SKM-1 (cell line): ENCODE results near the gene SMG6.
"Not testable (repeated sequence)": the region's sequence is repeated elsewhere in the genome, so short reads cannot be mapped to it uniquely, and the experiment has no call there.

Experiments used
- DNase-seq: peaks from one replicate; lab custom pipeline; 2025; ENCODE audit not compliant: unreplicated experiment; lab: John Stamatoyannopoulos, UW

Gene SMG6

DNA sequence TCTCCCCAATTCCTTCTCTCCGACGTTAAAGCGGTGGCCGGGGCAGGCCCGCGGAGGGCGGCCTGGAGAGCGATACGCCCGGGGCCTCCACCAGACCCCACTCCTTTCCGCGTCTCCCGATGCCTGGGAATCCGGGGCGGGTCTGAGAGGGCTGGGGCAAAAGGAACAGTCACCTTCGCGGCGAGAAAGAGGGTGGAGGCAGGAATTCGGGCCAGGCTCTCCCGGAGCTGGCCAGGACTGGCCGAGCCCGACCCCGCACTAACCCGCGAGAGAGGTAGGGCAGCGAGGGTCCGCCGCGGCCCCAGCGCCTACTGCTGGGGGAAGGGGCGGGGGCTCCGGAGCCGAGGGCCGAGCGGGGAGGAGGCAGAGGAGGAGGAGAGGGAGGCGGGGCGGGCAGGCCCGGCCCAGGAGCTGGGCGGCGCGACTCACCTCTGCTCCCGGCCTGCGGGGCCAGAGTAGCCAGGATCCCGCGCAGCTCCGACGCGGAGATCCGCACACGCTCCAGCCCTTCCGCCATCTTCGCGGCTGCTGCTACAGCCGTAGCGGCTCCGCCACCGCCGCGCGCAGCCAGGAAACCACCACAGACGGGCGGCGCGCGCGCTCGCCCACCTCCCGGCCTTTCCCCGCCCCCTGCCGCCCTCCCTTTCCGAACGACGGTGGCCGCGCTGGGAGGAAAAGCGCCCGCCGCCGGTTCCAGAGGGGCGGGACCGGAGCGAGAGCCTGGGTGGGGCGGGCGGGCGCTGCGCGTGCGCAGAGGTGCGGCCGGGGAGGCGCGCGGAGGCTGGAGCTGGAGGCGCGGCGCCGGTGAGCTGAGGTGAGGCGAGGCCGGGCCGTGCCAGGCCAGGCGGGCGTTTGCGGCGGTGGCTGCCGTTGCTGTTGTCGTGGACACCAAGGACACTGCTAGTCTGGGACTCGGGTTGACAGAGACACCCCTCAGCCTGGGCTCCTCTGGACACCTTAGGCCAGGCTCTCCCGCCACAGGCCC, at the start of gene SMG6, which contains the start of gene SRR:
Gene SMG6, minus strand, starts transcription at position 582 of the 985 bp plus-strand sequence. Its CDS starts 65 bp downstream, at position 517.
Gene SRR, plus strand, starts transcription at position 747 of the 985 bp plus-strand sequence. CDS start 11,611 bp downstream, outside the sequence.
- peak; percentile 49 for DNase-seq

DNA sequence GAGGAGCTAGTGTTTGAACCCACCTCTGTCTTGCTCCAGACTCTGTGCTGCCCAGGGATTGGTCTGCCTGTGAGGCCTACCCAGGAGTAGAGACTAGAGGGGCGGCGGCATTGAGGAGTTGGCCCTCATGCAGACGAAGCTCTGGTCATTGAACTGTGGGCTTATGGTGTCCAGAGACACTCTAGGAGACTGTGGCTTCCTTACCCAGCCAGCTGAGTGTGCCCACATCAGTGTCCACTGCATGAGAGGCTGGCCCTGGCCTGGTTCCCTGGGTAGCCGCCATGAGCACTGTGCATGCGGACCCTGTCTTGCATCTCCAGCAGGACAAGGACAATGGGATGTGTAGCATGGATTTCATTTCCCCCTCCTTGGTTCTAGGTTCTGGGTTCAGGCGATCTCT, 47.7 kb upstream of the SMG6 start:
- DNase-seq, result no peak

DNA sequence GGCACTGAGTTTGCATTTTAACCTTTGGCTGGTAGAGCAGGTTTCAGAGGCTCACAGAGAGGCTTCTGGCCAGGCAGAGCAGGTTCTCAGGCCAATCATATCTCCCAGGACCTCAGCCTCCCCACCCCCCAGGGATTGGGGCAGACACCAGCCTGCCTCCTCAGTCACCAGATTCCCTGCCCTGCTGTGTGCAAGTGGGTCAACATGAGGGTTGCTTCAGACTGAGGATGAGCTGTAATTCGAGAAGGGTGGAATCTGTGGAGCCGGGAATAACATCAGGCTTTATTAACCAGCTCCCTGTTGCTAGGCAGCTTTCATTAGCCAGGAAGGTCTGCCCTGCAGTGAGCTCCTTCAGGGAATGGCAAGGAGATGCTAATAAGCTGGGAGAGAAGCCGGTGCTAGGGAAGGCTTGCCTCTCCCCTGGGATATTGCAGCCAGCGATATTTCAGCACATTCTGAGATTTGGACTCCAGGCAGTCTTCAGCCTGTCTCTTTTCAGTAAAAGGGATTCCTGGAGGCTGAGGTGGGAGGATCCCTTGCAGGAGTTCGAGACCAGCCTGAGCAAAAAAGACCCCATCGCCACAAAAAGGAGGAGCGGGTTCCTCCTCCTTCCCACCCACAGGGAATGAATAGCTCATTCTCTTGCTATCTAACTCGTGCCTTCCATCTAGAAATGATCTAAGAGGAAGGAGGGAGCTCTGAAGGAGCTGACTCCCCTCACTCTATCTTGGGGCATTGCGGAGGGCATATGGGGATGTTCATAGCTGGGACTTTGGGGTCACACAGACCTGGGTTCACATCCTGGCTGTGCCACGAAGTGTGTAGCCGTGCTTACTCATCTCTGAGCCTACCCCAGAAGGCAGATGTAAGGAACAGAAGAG, 44.5 kb upstream of the SMG6 start:
- no peak for DNase-seq

DNA sequence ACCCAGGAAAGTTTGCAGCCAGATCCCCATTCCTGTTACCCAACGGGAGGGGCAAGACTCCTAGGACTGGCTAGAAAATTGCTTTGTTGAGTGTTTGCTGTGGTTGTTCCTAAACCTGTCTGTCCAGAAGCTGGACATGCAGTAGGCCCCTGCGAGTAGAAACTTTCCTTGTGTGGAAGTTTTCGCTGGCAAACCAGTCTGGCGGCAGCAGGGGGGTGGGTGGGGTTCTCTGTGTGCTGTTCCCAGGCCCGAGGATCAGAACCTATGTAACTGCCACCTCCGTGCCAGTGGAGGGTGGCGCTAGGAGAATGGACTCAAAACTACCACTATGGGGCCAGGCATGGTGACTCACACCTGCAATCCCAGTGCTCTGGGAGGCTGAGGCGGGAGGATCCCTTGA, 42.9 kb upstream of the SMG6 start:
- DNase-seq, result no peak

DNA sequence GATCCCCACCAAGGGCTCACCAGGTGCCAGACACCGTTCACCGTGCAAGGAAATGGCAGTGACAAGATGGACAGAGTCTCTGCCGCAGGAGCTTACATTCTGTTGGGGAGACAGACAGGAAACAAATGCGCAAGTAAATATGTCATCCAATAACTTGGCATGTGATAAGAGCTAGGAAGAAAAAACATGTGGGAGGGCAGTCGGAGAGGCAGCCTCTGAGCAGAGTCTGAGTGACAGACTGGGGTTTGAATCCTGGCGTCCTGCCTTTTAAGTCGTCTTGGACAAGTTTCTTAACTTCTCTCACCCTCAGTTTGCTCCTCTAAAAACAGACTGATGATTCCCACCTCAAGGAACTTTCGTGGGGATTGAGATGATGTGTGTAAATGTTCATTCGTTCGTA, 40.9 kb upstream of the SMG6 start:
- no peak for DNase-seq

DNA sequence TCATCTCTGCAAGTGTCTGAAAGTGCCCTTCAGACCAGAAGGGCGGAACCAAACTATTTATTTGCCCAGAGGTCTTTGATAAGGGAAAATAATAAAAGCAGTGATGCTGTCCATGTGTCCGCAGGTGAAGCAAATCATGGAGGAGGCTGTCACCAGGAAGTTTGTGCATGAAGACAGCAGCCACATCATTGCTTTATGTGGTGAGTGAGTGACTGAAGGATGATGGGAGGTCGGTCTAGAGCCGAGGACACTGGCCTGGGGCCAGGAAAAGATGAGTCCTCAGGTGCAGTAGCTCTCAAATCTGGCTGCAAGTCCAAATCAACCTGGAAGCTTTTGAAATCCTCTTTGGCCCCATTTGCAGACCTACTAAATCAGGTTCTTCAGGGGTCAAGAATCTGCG, 39.8 kb upstream of the SMG6 start:
- no peak for DNase-seq

DNA sequence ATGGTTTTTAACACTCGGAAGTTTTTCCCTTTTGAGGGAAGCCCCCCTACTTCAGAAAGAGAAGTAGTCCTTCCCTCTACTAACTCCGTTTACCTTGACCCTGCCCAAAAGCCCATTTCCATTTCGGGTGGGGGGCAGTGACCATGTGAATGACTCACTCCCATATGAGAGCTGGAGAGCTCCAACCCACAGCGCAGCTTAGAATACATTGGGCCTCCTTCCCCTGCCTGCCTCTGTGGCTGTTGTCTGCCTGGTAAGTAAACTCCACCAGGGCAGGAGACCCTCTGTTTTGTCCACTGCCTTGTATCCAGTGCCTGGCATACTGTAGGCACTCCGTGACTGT, 34.7 kb upstream of the SMG6 start:
- DNase-seq, result no peak

DNA sequence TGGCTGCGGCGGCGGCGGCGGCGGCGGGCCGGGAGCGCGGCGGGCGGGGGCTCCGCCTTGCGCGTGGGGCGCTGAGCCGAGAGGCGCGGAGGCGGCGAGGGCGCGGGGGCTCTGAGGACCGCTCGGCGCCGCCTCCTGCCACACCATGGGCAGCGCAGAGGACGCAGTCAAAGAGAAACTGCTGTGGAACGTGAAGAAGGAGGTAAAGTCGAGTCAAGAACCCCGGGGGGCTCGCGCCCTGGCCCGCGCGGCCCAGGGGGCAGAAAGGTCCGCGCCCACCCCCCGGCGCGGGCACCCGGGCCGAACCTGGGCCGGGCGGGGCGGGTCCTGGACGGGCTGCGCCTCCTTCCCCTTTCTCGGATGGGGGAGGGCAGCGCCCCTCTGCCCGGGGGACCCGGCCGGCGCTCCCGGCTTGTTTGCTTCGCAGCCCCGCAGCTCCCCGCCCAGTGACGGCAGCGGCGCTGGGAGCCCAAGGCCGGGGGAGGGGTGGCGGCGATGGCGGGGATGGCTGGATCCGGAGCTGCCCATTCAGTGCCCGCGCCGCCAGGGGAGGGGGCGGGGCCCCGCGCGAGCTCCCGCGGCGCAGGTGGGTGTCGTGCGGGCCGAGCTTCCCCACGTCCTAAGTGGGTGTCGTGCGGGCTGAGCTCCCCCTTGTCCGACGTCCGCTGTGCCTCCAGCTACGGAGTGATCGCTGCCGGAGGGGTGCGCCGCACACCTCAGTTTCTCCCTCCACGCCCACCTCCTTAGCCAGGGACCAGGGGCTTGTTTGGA, 34.1 kb upstream of the SMG6 start:
- no peak for DNase-seq

DNA sequence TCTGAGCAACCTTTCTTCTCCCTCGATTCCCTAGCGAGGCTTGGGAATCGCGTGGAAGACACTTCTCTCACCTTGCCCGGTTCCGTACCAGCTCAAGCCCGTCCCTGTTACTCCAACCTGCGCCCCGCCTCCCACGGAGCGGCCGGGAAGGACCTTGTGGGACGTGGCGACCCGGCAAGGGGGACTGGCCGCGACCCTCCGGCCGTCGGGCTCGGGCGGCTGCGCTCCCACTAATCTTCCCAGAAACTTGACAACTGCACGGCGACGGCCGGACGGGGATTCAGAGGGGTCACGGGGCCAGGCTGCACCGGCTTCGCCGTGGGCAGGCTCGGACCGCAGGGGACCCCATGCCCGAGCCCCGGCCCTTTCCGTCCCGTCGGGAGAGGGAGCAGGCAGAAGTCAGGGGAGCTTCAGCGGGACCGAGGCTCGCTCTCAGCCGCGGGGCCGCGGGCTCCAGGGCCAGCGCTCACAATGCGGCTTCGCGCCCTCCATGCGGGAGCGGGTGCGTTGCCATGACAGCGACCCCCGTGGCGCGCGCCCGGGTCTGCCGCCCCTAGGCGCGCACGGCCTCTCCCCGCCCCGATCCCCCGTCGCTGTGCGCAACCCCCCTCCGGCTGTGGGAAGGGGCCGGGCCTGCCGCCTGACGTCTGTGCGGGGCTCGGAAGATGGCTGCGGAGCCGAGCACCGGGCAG, 33.4 kb upstream of the SMG6 start, which contains the start of gene SGSM2:
Gene SGSM2, plus strand, starts transcription at position 650 of the 692 bp plus-strand sequence. CDS start 188 bp downstream, outside the sequence.
- no peak for DNase-seq

DNA sequence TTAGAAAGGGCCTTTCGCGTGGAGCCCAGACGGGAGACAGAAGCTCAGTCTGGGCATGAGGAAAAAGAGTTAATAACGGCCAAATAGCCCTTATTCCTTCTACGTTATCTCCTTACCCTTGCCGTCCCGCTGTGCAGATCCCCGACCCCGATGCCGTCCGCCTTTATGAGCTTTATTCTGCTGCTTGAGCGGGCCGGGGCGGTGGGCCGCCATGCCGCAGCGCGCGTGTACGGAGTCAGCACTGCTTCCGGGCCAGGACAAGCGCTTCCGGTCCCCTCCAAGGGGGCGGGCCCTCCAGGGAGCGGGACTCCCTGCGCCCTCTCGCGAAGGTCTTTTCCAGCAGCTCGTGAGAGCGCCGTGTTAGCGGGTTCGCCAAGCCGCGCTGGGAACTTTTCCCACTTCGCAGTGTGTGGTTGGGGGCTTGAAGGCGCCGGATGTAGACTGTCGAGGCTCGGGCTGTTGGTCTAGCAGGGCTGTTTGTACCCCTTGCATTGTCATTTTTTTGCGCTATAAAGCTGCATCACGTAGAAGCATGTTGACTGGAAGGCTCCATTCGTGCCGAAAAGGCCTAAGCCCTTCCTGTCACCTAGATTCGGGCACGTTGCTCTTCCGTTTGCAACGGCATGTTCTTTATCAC, 32.7 kb upstream of the SMG6 start, which contains the start of gene TSR1:
Gene TSR1, minus strand, starts transcription at position 243 of the 637 bp plus-strand sequence. Its CDS starts 30 bp downstream, at position 213.
- DNase-seq, result peak; percentile 34

DNA sequence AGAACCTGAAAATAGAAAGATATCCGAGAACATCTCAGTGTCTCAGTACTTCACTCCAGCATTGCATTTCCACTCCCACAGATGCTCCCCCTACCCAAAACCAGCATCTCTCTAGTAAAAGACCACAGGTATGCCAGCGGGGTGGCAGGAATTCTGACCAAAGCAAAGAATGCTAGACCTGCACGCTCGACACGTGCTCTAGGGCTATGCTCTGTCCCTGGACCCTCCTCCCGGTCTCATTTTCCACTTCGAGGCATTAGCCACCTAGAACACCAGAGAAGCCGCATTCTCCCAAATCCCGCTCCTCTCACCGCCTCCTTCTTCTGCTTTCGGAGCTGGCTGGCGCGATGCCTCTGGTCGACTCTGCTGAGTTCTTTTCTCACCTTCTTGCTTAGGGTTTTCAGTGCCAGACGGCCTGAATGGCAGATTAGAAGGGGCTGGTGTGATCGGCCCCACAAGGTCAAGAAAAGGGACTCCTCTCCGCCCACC, 32.2 kb upstream of the SMG6 start:
- no peak for DNase-seq

DNA sequence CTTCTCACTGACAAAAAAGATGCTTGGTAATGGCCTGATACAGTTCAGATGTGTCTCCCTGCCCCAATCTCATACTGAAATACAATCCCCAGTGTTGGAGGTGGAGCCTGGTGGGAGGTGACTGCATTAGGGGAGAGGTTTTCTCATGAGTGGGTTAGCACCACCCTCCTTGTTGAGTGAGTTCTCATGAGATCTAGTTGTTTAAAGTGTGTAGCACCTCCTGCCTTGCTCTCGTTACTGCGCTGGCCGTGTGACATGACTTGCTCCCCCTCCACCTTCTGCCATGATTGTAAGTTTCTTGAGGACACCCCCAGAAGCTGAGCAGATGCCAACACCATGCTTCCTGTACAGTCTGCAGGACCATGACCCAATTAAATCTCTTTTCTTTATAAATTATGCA, 27.7 kb upstream of the SMG6 start:
- DNase-seq, result no peak

DNA sequence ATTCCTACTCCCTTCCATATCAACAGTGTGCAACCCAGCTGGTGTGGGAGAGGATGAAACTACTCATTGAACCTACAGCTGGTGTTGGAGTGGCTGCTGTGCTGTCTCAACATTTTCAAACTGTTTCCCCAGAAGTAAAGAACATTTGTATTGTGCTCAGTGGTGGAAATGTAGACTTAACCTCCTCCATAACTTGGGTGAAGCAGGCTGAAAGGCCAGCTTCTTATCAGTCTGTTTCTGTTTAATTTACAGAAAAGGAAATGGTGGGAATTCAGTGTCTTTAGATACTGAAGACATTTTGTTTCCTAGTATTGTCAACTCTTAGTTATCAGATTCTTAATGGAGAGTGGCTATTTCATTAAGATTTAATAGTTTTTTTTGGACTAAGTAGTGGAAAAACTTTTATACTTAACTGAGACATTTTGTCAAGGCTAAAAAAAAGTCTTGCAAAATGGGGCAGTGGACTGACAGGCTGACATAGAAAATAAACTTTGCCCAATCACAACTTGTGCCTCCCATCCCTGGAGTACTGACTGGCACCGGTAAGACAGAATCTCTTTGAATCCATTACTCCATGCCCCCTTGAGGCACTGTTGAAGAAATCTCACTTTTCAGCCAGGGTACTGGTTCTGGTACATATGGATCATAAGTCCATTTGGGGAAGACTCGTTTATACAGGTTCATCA, 20.2 kb upstream of the SMG6 start:
- no peak for DNase-seq

DNA sequence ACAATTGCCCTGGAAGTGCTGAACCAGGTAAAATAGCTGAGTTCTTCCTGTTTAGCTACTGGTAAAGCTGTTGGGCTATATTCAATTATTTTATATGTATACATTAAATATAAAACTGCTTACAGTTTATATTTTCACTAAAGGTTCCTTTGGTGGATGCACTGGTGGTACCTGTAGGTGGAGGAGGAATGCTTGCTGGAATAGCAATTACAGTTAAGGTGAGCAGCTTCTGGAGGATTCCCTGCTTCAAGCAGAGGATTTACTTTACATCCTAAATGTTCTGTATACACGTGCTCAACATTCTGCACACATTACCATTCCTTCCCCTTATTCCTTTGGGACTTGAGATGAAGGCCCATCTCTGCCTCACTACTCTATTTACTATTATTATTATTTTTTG, 17.8 kb upstream of the SMG6 start:
- DNase-seq, result no peak

DNA sequence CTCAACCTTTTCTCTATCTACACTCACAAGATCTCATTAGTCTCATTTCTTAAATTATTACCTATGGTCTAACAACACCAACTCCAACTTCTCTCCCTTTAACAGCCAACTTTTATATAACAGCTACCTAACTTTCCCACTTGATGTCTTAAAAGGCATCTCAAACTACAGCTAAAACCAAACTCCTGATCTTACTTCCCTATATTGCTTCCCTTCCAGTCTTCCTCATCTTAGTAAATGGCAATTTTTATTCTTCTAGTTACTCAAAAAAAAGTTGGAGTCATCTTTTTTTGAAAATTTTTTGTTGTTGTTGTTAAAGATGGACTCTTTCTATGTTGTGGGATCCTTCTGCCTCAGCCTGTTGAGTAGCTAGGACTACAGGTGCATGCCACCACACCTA, 15.5 kb upstream of the SMG6 start:
- no peak for DNase-seq

DNA sequence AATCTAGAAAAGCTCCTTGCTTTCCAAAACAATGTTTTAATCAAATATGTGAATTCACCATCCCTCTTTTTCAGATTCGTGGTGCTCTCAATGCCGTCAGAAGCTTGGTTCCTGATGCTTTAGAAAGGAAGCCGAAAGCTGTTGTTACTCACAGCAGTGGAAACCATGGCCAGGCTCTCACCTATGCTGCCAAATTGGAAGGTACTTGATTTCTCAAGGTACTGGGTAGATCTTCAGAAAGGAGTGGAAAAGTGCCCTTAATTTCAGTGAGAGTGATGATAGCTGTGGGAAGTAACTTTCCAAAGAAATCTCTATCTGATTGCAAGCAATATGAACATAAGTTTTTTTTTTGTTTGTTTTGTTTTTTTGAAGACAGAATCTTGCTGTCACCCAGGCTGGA, 14.2 kb upstream of the SMG6 start:
- no peak for DNase-seq

DNA sequence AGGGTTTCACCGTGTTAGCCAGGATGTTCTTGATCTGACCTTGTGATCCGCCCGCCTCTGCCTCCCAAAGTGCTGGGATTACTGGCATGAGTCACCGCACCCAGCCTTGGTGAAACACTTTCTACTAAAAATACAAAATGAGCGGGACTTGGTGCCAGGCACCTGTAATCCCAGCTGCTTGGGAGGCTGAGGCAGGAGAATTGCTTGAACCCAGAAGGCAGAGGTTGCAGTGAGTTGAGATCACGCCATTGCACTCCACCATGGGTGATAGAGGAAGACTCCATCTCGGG, 13.3 kb upstream of the SMG6 start:
- not testable (repeated sequence) for DNase-seq

DNA sequence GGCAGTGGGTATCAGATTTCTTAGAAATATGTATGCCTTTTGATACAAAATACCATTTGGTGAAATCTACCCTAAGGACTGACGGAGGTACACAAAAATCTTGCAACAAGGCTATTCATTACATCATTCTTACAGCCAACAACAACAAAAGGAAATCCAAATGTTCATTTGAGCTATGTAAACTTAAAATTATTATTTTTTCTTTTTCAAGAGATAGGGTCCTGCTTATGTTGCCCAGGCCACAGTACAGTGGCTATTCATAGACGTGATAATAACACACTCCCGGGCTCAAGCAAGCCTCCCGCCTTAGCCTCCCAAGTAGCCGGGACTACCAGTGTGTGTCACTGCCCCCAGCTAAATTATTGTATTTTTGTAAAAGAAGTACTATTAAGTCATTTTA, 9.2 kb upstream of the SMG6 start:
- DNase-seq, result no peak
